HG02870 (cell line): Measurements from ENCODE around the gene ZNRF3.

Source experiments
- ATAC-seq: cut with Tn5 transposase; IDR thresholded peaks from one replicate; pipeline ENCODE4 v1.9.1; 2021; ENCODE audit warnings: mild to moderate bottlenecking, moderate library complexity; ENCODE audit not compliant: unreplicated experiment

ZNRF3 gene

DNA sequence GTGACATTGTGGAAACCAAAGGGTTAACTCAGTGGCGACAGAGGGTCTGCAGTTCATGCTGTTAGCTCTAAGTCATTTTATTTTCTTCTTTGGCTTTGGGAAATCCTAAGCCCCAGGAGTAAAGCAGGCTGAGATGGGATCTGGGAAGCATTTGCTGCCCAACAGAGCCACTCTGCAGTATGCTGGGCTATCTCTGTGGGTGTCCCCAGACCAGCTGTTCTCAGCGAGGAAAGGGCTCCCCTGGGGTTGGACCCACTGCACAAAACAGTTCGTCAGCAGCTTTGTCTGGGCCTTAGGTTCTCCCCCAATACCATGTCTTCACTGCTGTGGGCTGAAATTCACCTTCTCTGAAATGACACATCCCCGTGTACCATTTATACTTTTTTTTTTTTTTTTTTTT is 223.5 kb downstream of the ZNRF3 start:
- ATAC-seq, result no peak
